ENCODE measurements around the gene GPR107.

The GPR107 gene

GRCh38 chr9:130090915-130091314, 37.2 kb downstream of the GPR107 start:
- no peak overlapping the region for H3K27ac ChIP-seq
- H3K4me2 ChIP-seq, result no peak overlapping the region
- no peaks in the 10 kb centered on the region for H4K20me1 ChIP-seq (ENCODE audit: insufficient read depth)
- no peaks in the 10 kb centered on the region; the same call in 1 of the 2 replicates for H3K36me3 ChIP-seq (ENCODE audit: insufficient read depth)
- H3K4me3 ChIP-seq (IDR thresholded peaks at IDR 0.05; ENCODE audit: insufficient read depth, low read depth, low read length), result no peak overlapping the region
- no peak overlapping the region for H2AFZ ChIP-seq (ENCODE audit: low read depth)
- H3K4me1 ChIP-seq (ENCODE audit: low read depth, poor library complexity, severe bottlenecking), result no peaks in the 10 kb centered on the region
- H3K27me3 ChIP-seq (ENCODE audit: insufficient read depth, low read depth), result no peaks in the 10 kb centered on the region
- H3K79me2 ChIP-seq (ENCODE audit: insufficient read depth, low read depth), result no peaks in the 10 kb centered on the region
- TF ChIP-seq CTCF (conservative IDR thresholded peaks at IDR 0.05; ENCODE audit: low read depth, low read length), result no peak
- H3K9ac ChIP-seq, result no peak overlapping the region

GRCh38 chr9:130092910-130093309, 39.2 kb downstream of the GPR107 start:
- Histone ChIP-seq H2AFZ (ENCODE audit: low read depth) (no peak overlapping the region), H3K4me3 (IDR thresholded peaks at IDR 0.05; ENCODE audit: insufficient read depth, low read depth, low read length) (no peak overlapping the region), H3K79me2 (ENCODE audit: insufficient read depth, low read depth) (no peaks in the 10 kb centered on the region), H3K27ac (no peak overlapping the region), H3K27me3 (ENCODE audit: insufficient read depth, low read depth) (no peaks in the 10 kb centered on the region), H3K4me1 (ENCODE audit: low read depth, poor library complexity, severe bottlenecking) (no peaks in the 10 kb centered on the region), H3K9ac (no peak overlapping the region), H4K20me1 (ENCODE audit: insufficient read depth) (no peaks in the 10 kb centered on the region), H3K36me3 (ENCODE audit: insufficient read depth) (no peaks in the 10 kb centered on the region; the same call in 1 of the 2 replicates), H3K4me2 (no peak overlapping the region)
- no peak for TF ChIP-seq CTCF (conservative IDR thresholded peaks at IDR 0.05; ENCODE audit: low read depth, low read length)

- Histone ChIP-seq H3K27me3 (ENCODE audit: insufficient read depth, low read depth) (no peaks in the 10 kb centered on the region), H3K79me2 (ENCODE audit: insufficient read depth, low read depth) (no peaks in the 10 kb centered on the region), H3K4me3 (IDR thresholded peaks at IDR 0.05; ENCODE audit: insufficient read depth, low read depth, low read length) (no peak overlapping the region), H3K4me2 (no peak overlapping the region), H2AFZ (ENCODE audit: low read depth) (no peak overlapping the region), H3K9ac (no peak overlapping the region), H3K4me1 (ENCODE audit: low read depth, poor library complexity, severe bottlenecking) (no peaks in the 10 kb centered on the region), H3K27ac (no peak overlapping the region), H3K36me3 (ENCODE audit: insufficient read depth) (peaks cover 2% of the 10 kb centered on the region; the same call in 1 of the 2 replicates), H4K20me1 (ENCODE audit: insufficient read depth) (no peaks in the 10 kb centered on the region)
- no peak for TF ChIP-seq CTCF (conservative IDR thresholded peaks at IDR 0.05; ENCODE audit: low read depth, low read length)
Measured at GRCh38 chr9:130095872-130096271, 42.2 kb downstream of the GPR107 start.

GRCh38 chr9:130100681-130101080, 47.0 kb downstream of the GPR107 start:
- Histone ChIP-seq H3K79me2 (ENCODE audit: insufficient read depth, low read depth) (no peaks in the 10 kb centered on the region), H3K27me3 (ENCODE audit: insufficient read depth, low read depth) (no peaks in the 10 kb centered on the region), H3K4me1 (ENCODE audit: low read depth, poor library complexity, severe bottlenecking) (no peaks in the 10 kb centered on the region), H3K27ac (no peak overlapping the region), H2AFZ (ENCODE audit: low read depth) (no peak overlapping the region), H4K20me1 (ENCODE audit: insufficient read depth) (no peaks in the 10 kb centered on the region), H3K4me3 (IDR thresholded peaks at IDR 0.05; ENCODE audit: insufficient read depth, low read depth, low read length) (no peak overlapping the region), H3K36me3 (ENCODE audit: insufficient read depth) (peaks cover 9% of the 10 kb centered on the region; the same call in 1 of the 2 replicates), H3K9ac (no peak overlapping the region), H3K4me2 (no peak overlapping the region)
- no peak for TF ChIP-seq CTCF (conservative IDR thresholded peaks at IDR 0.05; ENCODE audit: low read depth, low read length)

Data from KMS-11 (cell line).